Panc1 (cell line): ENCODE results near the gene SDR9C7.

Experiments used
- POLR2AphosphoS5 ChIP-seq: IDR thresholded peaks from 2 replicates; pipeline ENCODE4 v1.6.1; 2012; ENCODE audit warnings: mild to moderate bottlenecking, low read depth, low read length, moderate library complexity
- REST ChIP-seq, 2 experiments: IDR thresholded peaks; 2 replicates each; pipeline ENCODE4 v1.6.1; 2011 to 2012; ENCODE audit warnings: low read depth in 2 of 2, control low read depth in 1 of 2, low read length in 1 of 2, mild to moderate bottlenecking in 1 of 2, moderate library complexity in 1 of 2; ENCODE audit not compliant: insufficient read depth in 1 of 2
- TF ChIP-seq, protein P1 (sequence below): fragments of 450-650 bp; IDR thresholded peaks from 2 replicates; pipeline ENCODE4 v1.5.1; 2017; ENCODE audit warnings: mild to moderate bottlenecking

DNA sequence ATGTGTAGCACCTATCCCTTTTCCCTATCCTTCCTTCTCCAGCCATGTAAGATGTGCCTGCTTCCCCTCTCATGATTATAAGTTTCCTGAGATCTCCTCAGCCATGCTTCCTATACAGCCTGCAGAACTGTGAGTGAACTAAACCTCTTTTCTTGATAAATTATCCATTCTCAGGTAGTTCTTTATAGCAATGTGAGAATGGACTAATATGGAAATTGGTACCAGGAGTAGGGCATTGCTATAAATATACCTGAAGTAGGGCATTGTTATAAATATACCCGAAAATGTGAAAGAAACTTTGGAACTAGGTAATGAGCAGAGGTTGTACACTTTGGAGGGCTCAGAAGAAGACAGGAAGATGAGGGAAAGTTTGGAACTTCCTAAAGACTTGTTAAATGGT lies 48.9 kb downstream of the SDR9C7 start:
- TF ChIP-seq, protein P1, sequence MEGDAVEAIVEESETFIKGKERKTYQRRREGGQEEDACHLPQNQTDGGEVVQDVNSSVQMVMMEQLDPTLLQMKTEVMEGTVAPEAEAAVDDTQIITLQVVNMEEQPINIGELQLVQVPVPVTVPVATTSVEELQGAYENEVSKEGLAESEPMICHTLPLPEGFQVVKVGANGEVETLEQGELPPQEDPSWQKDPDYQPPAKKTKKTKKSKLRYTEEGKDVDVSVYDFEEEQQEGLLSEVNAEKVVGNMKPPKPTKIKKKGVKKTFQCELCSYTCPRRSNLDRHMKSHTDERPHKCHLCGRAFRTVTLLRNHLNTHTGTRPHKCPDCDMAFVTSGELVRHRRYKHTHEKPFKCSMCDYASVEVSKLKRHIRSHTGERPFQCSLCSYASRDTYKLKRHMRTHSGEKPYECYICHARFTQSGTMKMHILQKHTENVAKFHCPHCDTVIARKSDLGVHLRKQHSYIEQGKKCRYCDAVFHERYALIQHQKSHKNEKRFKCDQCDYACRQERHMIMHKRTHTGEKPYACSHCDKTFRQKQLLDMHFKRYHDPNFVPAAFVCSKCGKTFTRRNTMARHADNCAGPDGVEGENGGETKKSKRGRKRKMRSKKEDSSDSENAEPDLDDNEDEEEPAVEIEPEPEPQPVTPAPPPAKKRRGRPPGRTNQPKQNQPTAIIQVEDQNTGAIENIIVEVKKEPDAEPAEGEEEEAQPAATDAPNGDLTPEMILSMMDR = no peak
- TF ChIP-seq POLR2AphosphoS5 (no peak), REST (IDR thresholded peaks at IDR 0.05; ENCODE audit: insufficient read depth in 1 of 2, low read depth in 2 of 2, low read length in 1 of 2) (no peak)
